Measurements from ENCODE around the gene RCOR2. TPM values are rescaled to one million over a fixed set of nuclear protein-coding genes. Genes with fewer than 3 reads are reported as not detected.
A peak's percentile ranks its signal among the peaks of the same experiment; 100 is the strongest.

RCOR2 gene
- total RNA-seq, 1 donor from 2014 or later: 108 TPM

DNA sequence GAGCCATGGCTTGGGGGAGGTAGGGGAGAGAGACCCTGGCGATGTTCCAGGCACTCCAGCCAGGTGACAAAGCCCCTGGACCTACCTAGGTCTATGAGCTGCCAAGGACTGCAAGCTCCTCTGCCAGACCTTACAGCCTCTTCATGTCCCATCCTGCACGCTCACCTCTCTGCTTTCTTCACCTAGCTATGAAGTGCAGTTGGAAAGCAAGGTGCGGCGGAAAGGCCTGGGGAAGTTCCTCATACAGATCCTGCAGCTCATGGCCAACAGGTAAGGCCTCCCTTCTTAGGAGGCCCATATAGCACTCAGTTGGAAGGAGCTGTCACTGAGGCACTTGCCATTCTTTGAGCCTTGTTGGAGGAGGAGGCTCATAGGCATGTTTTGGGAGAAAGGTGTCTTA lies 35.6 kb upstream of the RCOR2 start:
- Mint-ChIP-seq H3K27ac (ENCODE audit: unreplicated experiment) (no peak overlapping the region), H3K4me3 (no peak overlapping the region)
- TF ChIP-seq, protein P1, sequence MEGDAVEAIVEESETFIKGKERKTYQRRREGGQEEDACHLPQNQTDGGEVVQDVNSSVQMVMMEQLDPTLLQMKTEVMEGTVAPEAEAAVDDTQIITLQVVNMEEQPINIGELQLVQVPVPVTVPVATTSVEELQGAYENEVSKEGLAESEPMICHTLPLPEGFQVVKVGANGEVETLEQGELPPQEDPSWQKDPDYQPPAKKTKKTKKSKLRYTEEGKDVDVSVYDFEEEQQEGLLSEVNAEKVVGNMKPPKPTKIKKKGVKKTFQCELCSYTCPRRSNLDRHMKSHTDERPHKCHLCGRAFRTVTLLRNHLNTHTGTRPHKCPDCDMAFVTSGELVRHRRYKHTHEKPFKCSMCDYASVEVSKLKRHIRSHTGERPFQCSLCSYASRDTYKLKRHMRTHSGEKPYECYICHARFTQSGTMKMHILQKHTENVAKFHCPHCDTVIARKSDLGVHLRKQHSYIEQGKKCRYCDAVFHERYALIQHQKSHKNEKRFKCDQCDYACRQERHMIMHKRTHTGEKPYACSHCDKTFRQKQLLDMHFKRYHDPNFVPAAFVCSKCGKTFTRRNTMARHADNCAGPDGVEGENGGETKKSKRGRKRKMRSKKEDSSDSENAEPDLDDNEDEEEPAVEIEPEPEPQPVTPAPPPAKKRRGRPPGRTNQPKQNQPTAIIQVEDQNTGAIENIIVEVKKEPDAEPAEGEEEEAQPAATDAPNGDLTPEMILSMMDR (conservative IDR thresholded peaks at IDR 0.05): no peak

DNA sequence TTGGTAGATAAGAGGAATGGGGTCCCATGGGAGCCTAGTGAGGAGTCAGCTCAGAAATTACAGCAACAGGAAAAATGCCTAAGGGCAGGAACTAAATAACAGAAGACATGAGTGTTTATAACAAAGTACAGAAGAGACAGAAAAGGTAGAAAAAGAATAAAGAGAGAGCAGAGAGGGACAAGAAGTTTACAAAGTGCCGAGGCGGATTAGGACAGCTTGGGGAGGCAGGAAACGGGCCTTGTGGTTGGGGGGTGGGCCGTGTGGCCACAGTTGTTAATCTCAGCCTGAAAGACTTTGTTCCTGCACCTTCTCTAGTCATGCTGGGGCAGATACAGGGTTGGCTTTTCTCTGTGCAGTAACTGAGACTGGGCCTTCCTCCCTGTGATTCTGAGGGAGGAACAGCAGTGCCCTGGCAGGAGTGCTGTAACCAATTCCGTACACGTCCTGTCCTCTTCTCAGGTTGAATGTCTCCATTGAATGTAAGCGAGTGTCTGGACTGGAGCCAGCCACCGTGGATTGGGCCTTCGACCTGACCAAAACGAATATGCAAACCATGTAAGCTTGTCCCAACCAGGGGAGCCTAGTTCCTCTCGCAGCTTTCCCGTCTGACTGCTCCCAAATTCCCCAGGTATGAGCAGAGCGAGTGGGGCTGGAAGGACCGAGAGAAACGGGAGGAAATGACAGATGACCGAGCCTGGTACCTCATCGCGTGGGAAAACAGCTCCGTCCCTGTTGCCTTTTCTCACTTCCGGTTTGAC lies 35.0 kb upstream of the RCOR2 start:
- H3K27me3 Mint-ChIP-seq (ENCODE audit: low read depth): no peaks in the 10 kb centered on the region
- H3K9me3 Mint-ChIP-seq: no peaks in the 10 kb centered on the region
- H3K27ac Mint-ChIP-seq (ENCODE audit: unreplicated experiment): no peak overlapping the region
- no peak overlapping the region for H3K4me3 Mint-ChIP-seq
- H3K4me1 Mint-ChIP-seq: no peaks in the 10 kb centered on the region
- DNase-seq (ENCODE audit: low read depth, low spot score): no peak
- TF ChIP-seq, protein P1 (conservative IDR thresholded peaks at IDR 0.05): no peak
- H3K36me3 Mint-ChIP-seq (ENCODE audit: low read depth): peaks cover 9% of the 10 kb centered on the region

More for the DNA sequence above, 35.6 kb upstream of the RCOR2 start:
- Mint-ChIP-seq H3K36me3 (ENCODE audit: low read depth) (peaks cover 9% of the 10 kb centered on the region), H3K9me3 (no peaks in the 10 kb centered on the region), H3K4me1 (no peaks in the 10 kb centered on the region), H3K27me3 (ENCODE audit: low read depth) (no peaks in the 10 kb centered on the region)
- no peak for DNase-seq (ENCODE audit: low read depth, low spot score)

DNA sequence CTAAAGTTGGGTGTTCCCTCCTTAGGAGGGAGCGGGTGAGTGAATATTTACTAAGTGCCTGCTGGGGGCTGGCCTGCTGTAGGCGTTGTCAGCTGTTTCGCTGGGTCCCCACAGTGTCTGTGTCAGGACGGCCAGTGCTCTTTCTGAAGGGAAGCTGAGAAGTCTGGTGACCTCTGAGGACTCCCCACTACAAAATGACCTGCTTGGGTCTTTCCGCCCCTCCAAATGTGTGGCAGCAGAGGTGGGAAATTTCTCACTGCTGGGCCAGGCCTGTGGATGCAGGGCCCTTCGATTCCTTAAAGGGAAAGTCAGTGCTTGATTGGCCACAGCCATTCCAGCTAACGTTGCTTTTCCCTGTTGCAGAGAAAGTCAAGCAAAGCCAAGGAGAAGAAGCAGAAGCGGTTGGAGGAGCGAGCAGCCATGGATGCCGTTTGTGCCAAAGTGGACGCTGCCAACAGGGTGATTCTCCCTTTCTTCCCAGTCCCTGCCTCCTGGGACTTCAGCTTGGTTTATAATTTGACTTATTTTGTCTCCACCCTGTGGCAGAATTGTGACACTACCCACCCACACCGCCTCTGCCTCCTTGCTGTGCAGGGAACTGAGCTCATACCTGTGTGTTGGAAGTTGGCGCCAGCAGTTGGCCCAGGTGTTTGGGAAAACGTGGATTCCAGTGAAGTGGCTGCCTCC lies 28.7 kb upstream of the RCOR2 start:
- peaks cover 20% of the 10 kb centered on the region for H3K4me1 Mint-ChIP-seq
- peak overlapping the region; percentile 47 for H3K4me3 Mint-ChIP-seq
- no peak overlapping the region for H3K27ac Mint-ChIP-seq (ENCODE audit: unreplicated experiment)
- H3K36me3 Mint-ChIP-seq (ENCODE audit: low read depth): no peaks in the 10 kb centered on the region
- no peaks in the 10 kb centered on the region for H3K9me3 Mint-ChIP-seq
- peak; percentile 54 for DNase-seq (ENCODE audit: low read depth, low spot score)
- TF ChIP-seq, protein P1 (conservative IDR thresholded peaks at IDR 0.05): peak; percentile 76
- H3K27me3 Mint-ChIP-seq (ENCODE audit: low read depth): no peaks in the 10 kb centered on the region

DNA sequence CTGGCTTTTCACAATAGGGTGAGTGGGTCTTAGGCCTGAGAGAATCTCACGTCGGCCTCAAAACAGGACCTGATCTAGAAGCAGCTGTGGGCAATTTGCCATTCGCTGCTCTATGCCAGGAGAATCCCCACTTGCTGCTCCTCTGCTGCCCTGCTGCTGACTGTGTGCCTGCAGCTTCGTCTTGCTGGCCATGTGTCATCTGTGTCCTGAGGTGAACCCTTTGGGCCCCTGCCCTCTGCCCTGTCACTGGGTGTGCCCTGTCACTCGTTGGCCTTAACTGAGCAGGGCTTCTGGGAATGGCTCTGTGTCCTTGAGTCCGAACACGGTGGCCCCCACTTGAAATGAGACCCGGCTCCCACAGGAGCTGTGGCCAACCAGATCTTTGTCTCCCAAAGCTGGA lies 28.0 kb upstream of the RCOR2 start:
- Mint-ChIP-seq H3K4me1 (peaks cover 25% of the 10 kb centered on the region), H3K36me3 (ENCODE audit: low read depth) (no peaks in the 10 kb centered on the region), H3K4me3 (peak overlapping the region; percentile 47), H3K27me3 (ENCODE audit: low read depth) (no peaks in the 10 kb centered on the region), H3K27ac (ENCODE audit: unreplicated experiment) (peak overlapping the region; percentile 35), H3K9me3 (no peaks in the 10 kb centered on the region)
- DNase-seq (ENCODE audit: low read depth, low spot score): no peak
- TF ChIP-seq, protein P1 (conservative IDR thresholded peaks at IDR 0.05): no peak

DNA sequence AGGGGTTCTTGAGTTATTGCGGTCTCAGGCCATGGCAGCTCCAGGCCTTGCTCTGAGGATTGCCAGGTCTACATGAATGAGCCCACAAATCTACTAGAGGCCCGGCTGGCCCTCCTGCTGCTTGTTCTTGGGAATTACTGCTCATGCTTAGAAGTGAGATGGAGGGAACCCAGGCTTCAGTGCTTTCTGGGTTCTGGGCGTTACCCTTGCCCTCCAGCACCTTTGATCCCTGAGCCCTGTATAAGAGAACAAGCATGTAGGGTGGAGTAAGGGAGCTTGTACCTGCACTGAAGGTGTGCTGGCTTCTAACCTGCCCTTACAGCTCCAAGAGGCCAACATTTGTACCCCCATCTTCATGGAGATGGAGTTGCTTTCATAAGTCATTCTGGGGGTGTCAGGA lies 25.8 kb upstream of the RCOR2 start:
- H3K9me3 Mint-ChIP-seq: no peaks in the 10 kb centered on the region
- H3K27ac Mint-ChIP-seq (ENCODE audit: unreplicated experiment): no peak overlapping the region
- H3K27me3 Mint-ChIP-seq (ENCODE audit: low read depth): no peaks in the 10 kb centered on the region
- peak overlapping the region; percentile 19 for H3K4me3 Mint-ChIP-seq
- no peaks in the 10 kb centered on the region for H3K36me3 Mint-ChIP-seq (ENCODE audit: low read depth)
- TF ChIP-seq, protein P1 (conservative IDR thresholded peaks at IDR 0.05): no peak
- H3K4me1 Mint-ChIP-seq: peaks cover 38% of the 10 kb centered on the region
- no peak for DNase-seq (ENCODE audit: low read depth, low spot score)

All from neural crest cell (in vitro differentiated cells).